ENCODE measurements around the gene EXOC8.
A peak's percentile ranks its signal among the peaks of the same experiment; 100 is the strongest.

Gene EXOC8

GRCh38 chr1:231322880-231323530, 14.6 kb downstream of the EXOC8 start:
- no peak for TF ChIP-seq CTCF (conservative IDR thresholded peaks at IDR 0.05; ENCODE audit: low read depth)
- POLR2A ChIA-PET (ENCODE audit: low non-redundant PET): no interaction called here
- CTCF ChIA-PET: no interaction called here
- DNase-seq (ENCODE audit: low spot score): no peak
- no peak overlapping the region for H3K27ac ChIP-seq

GRCh38 chr1:231319080-231319479, 18.6 kb downstream of the EXOC8 start:
- H3K27ac ChIP-seq: no peak overlapping the region
- CTCF ChIA-PET: interaction anchor here (0.5 to 0.7 kb wide), 2 partner anchors 274 to 923 kb away, joined by 3 read pairs; no protein-coding TSS in a partner anchor
- no peak for DNase-seq (ENCODE audit: low spot score)
- POLR2A ChIA-PET (ENCODE audit: low non-redundant PET): no interaction called here
- no peak for TF ChIP-seq CTCF (conservative IDR thresholded peaks at IDR 0.05; ENCODE audit: low read depth)

- POLR2A ChIA-PET (ENCODE audit: low non-redundant PET): no interaction called here
- CTCF ChIA-PET: interaction anchor here (0.5 to 0.7 kb wide), 2 partner anchors 11 to 922 kb away, joined by 3 to 5 read pairs; no protein-coding TSS in a partner anchor
- TF ChIP-seq CTCF (conservative IDR thresholded peaks at IDR 0.05; ENCODE audit: low read depth): no peak
These were observed 19.1 kb downstream of the EXOC8 start for GRCh38 chr1:231318568-231318967.

GRCh38 chr1:231318015-231318355, 19.7 kb downstream of the EXOC8 start:
- CTCF ChIA-PET: interaction anchor here (0.7 kb wide), 1 partner anchor 10 kb away, joined by 5 read pairs; no protein-coding TSS in a partner anchor
- DNase-seq (ENCODE audit: low spot score): no peak
- POLR2A ChIA-PET (ENCODE audit: low non-redundant PET): no interaction called here
- no peak for TF ChIP-seq CTCF (conservative IDR thresholded peaks at IDR 0.05; ENCODE audit: low read depth)
- no peak overlapping the region for H3K27ac ChIP-seq

More at GRCh38 chr1:231318568-231318967, 19.1 kb downstream of the EXOC8 start:
- no peak for DNase-seq (ENCODE audit: low spot score)
- no peak overlapping the region for H3K27ac ChIP-seq

- no peak for TF ChIP-seq CTCF (conservative IDR thresholded peaks at IDR 0.05; ENCODE audit: low read depth)
- ChIA-PET POLR2A (ENCODE audit: low non-redundant PET) (no interaction called here), CTCF (interaction anchor here (0.7 kb wide), 1 partner anchor 10 kb away, joined by 5 read pairs; no protein-coding TSS in a partner anchor)
- no peak overlapping the region for H3K27ac ChIP-seq
- DNase-seq (ENCODE audit: low spot score): no peak
These were observed 20.2 kb downstream of the EXOC8 start for GRCh38 chr1:231317306-231318014.

GRCh38 chr1:231315887-231316286, 21.8 kb downstream of the EXOC8 start:
- POLR2A ChIA-PET (ENCODE audit: low non-redundant PET): interaction anchor here (0.6 kb wide), 1 partner anchor 422 kb away, joined by 3 read pairs; no protein-coding TSS in a partner anchor
- DNase-seq (ENCODE audit: low spot score): no peak

More at GRCh38 chr1:231315887-231316286, 21.8 kb downstream of the EXOC8 start:
- CTCF ChIA-PET: interaction anchor here (0.5 to 0.8 kb wide), 4 partner anchors 29 to 792 kb away, joined by 3 read pairs; no protein-coding TSS in a partner anchor
- peak; percentile 24; the same call in 1 of the 2 replicates for TF ChIP-seq CTCF (conservative IDR thresholded peaks at IDR 0.05; ENCODE audit: low read depth)
- no peak overlapping the region for H3K27ac ChIP-seq

Data from RWPE1 (cell line).